Effector CD4-positive, alpha-beta T cell (primary cell): ENCODE measurements around the gene MSANTD4.
"Not testable (repeated sequence)": the region's sequence is repeated elsewhere in the genome, so short reads cannot be mapped to it uniquely, and the experiment has no call there.

Experiments used
- DNase-seq: peaks from one replicate; pipeline ENCODE4 v3.0.0-alpha.2; 2020

Gene MSANTD4

GRCh38 chr11:106012744-106013143 is 9.3 kb downstream of the MSANTD4 start:
- DNase-seq = no peak

GRCh38 chr11:106011481-106011880 is 10.6 kb downstream of the MSANTD4 start:
- DNase-seq = no peak

GRCh38 chr11:106003094-106003493 is 18.9 kb downstream of the MSANTD4 start:
- DNase-seq = not testable (repeated sequence)

DNA sequence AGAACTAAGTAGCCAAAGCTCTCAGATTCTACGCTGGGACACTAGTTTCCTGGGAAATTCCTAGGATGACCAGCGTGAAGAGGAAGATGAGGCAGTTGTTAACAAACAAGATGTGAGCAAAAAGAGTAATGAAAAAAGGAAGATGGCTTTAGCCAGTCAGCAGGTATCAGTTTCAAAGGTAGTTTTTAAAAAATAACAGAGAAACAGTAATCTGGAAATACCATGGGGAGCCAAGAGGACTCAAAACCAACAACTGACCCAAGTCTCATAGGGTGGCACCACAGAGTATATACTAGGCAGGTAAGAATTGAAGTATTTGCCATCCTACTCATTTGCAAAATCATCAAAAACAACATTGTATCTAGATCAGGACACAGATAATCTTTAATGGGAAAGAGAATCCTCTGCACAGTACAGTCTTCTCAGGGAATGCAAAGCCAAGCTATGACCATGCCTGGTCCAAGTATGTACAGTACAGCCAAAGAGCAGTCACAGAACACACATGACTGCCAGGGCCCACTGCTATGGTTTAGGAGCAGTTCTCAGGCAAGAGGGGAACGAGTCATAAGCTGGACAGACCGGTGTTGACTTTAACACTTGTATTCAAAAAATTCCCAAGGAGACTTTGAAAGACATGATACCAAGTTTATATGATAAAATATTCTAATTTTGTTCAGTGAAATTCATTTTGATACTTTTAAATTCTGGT is 20.6 kb downstream of the MSANTD4 start:
- no peak for DNase-seq

GRCh38 chr11:105991888-105992287 is 30.2 kb downstream of the MSANTD4 start:
- DNase-seq = no peak

- DNase-seq = no peak
These were observed 32.9 kb downstream of the MSANTD4 start for GRCh38 chr11:105989124-105989523.

- DNase-seq = no peak
These were observed 33.8 kb downstream of the MSANTD4 start for GRCh38 chr11:105988197-105988596.

DNA sequence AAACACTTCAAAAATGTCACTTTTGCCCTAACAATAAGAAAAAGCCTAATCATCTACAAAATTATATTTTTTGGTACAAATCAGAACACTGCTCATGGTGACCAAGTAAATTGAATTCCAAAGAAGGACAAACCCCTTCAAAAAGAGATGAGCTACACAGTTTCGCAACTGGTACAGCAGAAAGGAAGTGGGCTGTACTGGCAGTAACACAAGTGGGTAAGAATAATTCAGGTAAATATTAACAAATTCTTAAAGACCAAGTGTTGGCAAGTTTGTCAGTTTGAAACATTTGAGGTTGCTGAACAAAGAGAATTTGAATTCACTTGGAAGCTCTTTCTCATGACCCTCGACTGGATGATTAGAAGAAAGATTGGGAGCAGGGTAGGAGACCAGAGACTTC is 35.5 kb downstream of the MSANTD4 start:
- DNase-seq = no peak

GRCh38 chr11:105979997-105980703 is 41.9 kb downstream of the MSANTD4 start:
- DNase-seq = no peak

GRCh38 chr11:105975128-105975527 is 46.9 kb downstream of the MSANTD4 start:
- no peak for DNase-seq

- DNase-seq = no peak
These were observed 52.3 kb downstream of the MSANTD4 start for GRCh38 chr11:105969756-105970155.

- DNase-seq = no peak
These were observed 53.9 kb downstream of the MSANTD4 start for GRCh38 chr11:105968021-105968697.

- DNase-seq = no peak
These were observed 61.5 kb downstream of the MSANTD4 start for GRCh38 chr11:105960252-105961245.
